GM12892 (cell line): ENCODE measurements around the gene LIN54.

Experiments
- POLR2A ChIP-seq: IDR thresholded peaks from 2 replicates; pipeline ENCODE4 v1.6.1; 2011; ENCODE audit warnings: low read depth, low read length, control low read depth
- POLR2AphosphoS5 ChIP-seq: IDR thresholded peaks from 2 replicates; pipeline ENCODE4 v1.6.1; 2011; ENCODE audit warnings: low read depth, low read length, control low read depth
- TAF1 ChIP-seq: IDR thresholded peaks from 2 replicates; pipeline ENCODE4 v1.6.1; 2011; ENCODE audit warnings: low read depth, mild to moderate bottlenecking, control low read depth, low read length, borderline replicate concordance

GRCh38 chr4:82892467-82892802 lies 118.2 kb downstream of the LIN54 start:
- no peak for TF ChIP-seq POLR2AphosphoS5
- TF ChIP-seq POLR2A = no peak
- TF ChIP-seq TAF1 = no peak
